Activated CD4-positive, alpha-beta T cell treated with anti-CD3 and anti-CD28 coated beads for 24 hours (primary cell): ENCODE data around the gene SERPINB2.
A peak's percentile ranks its signal among the peaks of the same experiment; 100 is the strongest.
"Not testable (repeated sequence)": the region's sequence is repeated elsewhere in the genome, so short reads cannot be mapped to it uniquely, and the experiment has no call there.

ENCODE experiments used
- DNase-seq, 2 donors: peaks; one replicate each; pipeline ENCODE4 v3.0.0-alpha.2; 2020; ENCODE audit warnings: low read depth in 2 of 2

The SERPINB2 gene

GRCh38 chr18:63936156-63936931 lies 48.8 kb downstream of the SERPINB2 start:
- DNase-seq: peak in 1 of 2 donors; percentile 53

DNA sequence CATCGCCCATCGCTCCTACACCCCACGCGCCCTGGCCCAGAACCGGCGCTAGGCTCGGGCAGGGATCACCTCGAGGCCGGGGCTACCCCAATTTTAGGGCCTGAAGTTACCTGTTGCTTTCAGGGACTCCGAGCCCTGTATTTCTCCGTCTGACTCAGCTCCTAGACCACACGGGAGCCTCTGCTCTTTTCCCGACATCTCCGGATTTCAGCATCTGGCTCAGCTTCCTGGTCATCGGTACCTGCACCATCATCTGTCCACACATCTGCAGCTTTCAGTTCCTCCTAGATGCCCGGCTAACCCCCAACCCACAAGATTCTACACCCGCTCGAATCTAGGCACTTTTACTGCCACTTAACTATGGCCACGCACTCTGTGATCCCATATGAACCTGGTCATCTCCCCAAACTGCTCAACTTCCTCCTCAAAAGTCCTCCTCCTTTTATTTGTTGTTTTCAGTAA lies 49.5 kb downstream of the SERPINB2 start:
- DNase-seq: no peak

GRCh38 chr18:63940008-63940407 lies 52.5 kb downstream of the SERPINB2 start:
- no peak for DNase-seq

DNA sequence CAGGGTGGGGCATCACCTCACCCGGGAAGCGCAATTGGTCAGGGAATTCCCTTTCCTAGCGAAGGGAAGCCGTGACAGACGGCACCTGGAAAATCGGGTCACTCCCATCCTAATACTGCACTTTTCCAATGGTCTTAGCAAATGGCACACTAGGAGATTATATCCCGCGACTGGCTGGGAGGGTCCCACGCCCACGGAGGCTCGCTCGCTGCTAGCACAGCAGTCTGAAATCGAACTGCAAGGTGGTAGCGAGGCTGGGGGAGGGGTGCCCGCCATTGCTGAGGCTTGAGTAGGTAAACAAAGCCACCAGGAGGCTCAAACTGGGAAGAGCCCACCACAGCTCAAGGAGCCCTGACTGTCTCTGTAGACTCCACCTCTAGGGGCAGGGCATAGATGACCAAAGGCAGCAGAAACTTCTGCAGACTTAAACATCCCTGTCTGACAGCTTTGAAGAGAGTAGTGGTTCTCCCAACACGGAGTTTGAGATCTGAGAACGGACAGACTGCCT lies 53.1 kb downstream of the SERPINB2 start:
- not testable (repeated sequence) for DNase-seq

DNA sequence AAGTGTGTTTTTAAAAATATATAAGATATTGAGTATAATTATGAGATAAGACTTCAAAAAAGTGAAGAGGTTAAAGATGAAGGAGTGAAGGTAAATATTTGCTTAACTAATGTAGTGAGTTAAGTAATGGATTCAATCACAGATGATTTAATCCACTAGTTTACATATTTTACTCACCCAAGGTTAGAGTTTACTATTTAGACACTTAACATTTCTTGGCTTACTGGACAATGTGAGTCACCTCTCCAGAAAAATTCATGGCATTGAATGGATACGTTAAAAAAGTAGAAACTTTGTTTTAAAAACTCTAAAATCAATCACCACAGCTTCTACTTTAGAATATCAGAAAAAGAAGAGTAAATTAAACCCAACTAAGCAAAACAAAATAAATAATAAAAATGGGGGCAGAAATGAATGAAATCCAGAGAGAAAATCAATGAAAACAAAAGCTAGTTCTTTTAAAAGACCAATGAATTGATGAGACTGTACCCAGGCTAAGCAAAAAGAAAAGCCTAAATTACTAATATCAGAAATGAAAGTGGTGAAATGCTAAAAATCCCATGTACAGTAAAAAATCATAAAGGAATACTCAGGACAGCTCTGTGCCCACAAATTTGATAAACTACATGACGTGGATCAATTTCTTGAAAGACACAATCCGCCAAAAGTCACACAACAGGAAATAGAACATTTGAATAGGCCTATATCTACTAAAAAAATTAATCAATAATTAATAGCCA lies 59.7 kb downstream of the SERPINB2 start:
- DNase-seq: no peak

- DNase-seq: peak; percentile 39 to 54
Observed at GRCh38 chr18:63949068-63949737, 61.7 kb downstream of the SERPINB2 start, which contains the start of gene HMSD. Gene HMSD, plus strand, starts transcription at chr18:63949301. Its CDS starts 4,155 bp downstream, at chr18:63953456.

- no peak for DNase-seq
Observed at GRCh38 chr18:63951302-63951705, 63.8 kb downstream of the SERPINB2 start.
